Activated naive CD4-positive, alpha-beta T cell treated with anti-CD3 and anti-CD28 coated beads, Interleukin-2, amount 50 U/mL, for 24 hours (primary cell): ENCODE data around the gene HCLS1.

Experiments used
- H3K27ac Mint-ChIP-seq: one replicate; pipeline ENCODE4 v1.8.0; 2021; ENCODE audit warnings: mild to moderate bottlenecking, mixed read lengths
- H3K27me3 Mint-ChIP-seq: one replicate; pipeline ENCODE4 v1.8.0; 2021; ENCODE audit warnings: mixed read lengths
- H3K36me3 Mint-ChIP-seq: one replicate; pipeline ENCODE4 v1.8.0; 2021; ENCODE audit warnings: mixed read lengths
- H3K4me1 Mint-ChIP-seq: one replicate; pipeline ENCODE4 v1.8.0; 2021; ENCODE audit warnings: mixed read lengths
- H3K4me3 Mint-ChIP-seq: one replicate; pipeline ENCODE4 v1.8.0; 2021; ENCODE audit warnings: mild to moderate bottlenecking, mixed read lengths
- H3K9me3 Mint-ChIP-seq: one replicate; pipeline ENCODE4 v1.8.0; 2021; ENCODE audit warnings: mixed read lengths

HCLS1 gene

DNA sequence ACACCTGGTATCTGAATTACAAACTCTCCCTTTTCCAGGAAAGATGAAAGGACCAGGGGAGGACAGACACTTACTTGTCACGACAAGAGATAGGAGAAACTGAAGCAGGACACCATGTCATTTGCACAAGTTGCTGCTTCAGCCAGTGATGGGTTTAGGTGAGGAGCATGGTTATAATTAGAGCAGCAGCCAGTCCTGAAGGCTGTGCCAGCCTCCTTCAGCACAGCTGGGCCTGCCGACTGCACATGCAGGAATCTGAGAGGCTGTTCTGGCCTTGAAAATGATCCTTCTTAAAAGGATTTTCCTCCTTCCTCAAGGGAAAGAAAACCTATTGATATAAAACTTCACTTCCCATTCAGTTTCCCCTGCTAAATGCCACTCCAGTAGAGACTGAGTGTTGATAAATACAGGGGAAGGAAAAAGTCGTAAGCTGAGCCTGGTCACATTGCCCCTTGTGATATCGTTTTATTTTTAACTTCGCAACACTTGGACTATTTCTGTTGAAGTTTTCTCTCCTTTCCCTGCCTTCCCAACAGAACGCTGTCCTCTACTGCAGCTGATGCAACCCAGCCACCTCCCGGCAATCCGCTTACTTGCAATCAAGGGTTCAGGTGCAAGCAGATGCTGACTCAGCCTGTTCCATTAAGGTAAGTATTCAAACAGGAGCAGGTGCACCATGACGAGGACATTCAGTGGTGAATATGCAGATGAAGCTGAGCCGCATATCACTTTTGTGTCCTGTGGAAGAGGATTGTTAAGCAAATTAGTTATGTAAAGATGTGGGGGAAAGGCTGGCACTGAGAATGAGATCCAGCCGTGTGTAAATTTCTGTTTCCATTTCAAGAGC is 67.6 kb downstream of the HCLS1 start, which contains the start of gene FBXO40:
FBXO40 (plus strand) TSS at position 524 of the 847 bp plus-strand sequence. CDS start 27,197 bp downstream, outside the sequence.
- Mint-ChIP-seq H3K27me3 (no peaks in the 10 kb centered on the region), H3K27ac (no peak within 1 kb of the TSS), H3K4me1 (no peaks in the 10 kb centered on the region), H3K4me3 (no peak within 1 kb of the TSS), H3K9me3 (no peaks in the 10 kb centered on the region), H3K36me3 (no peaks in the 10 kb centered on the region)

DNA sequence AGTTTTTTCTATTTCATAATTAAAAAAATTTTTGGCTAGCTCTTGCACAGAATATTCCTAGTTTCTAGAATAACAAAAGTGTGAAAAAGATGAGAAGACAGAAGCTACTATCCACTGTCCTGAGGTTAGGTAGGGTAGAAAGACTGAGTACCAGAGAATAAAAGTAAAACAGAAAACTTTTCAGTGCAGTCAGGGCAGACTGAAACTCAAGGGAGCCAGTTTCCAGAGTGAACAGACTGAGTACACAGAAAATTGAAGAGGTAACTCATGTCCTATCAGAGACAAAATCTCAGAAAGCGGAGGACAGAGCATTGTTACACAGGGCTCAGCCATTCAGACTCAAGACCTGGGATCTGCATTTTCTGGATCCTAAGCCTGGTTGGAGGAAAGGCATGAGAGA is 76.3 kb downstream of the HCLS1 start:
- Mint-ChIP-seq H3K4me3 (no peak overlapping the region), H3K27ac (no peak overlapping the region), H3K36me3 (no peaks in the 10 kb centered on the region), H3K4me1 (no peaks in the 10 kb centered on the region), H3K27me3 (peaks cover 13% of the 10 kb centered on the region), H3K9me3 (no peaks in the 10 kb centered on the region)

DNA sequence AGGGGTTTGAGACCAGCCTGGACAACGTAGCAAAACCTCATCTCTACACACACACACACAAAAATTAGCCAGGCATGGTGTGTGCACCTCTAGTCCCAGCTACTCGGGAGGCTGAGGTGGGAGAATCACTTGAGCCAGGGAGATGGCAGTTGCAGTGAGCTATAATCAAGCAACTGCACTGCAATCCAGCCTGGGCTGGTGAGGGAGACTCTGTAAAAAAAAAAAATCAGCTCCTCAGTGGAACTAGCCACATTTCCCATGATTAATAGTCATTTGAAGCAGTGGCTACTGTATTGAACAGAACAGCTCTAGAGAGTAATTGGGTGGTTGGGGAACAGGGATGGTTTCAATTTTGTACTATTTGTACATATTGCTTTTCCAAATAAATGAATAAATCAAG is 79.0 kb downstream of the HCLS1 start:
- no peaks in the 10 kb centered on the region for H3K36me3 Mint-ChIP-seq
- no peaks in the 10 kb centered on the region for H3K9me3 Mint-ChIP-seq
- peaks cover 14% of the 10 kb centered on the region for H3K27me3 Mint-ChIP-seq
- H3K4me1 Mint-ChIP-seq: no peaks in the 10 kb centered on the region
- no peak overlapping the region for H3K27ac Mint-ChIP-seq
- H3K4me3 Mint-ChIP-seq: no peak overlapping the region
